B cell (primary cell): Measurements from ENCODE around the gene ELAVL3. TPM values are rescaled to one million over a fixed set of nuclear protein-coding genes. Genes with fewer than 3 reads are reported as not detected.
"Not testable (repeated sequence)": the region's sequence is repeated elsewhere in the genome, so short reads cannot be mapped to it uniquely, and the experiment has no call there.

ENCODE experiments used
- ATAC-seq: fragments of 200-7000 bp; cut with Tn5 transposase; one replicate; pipeline ENCODE4 v1.10.0; 2021; ENCODE audit warnings: low read depth, mild to moderate bottlenecking, moderate number of reproducible peaks, moderate library complexity
- CTCF ChIA-PET: fragments of 350-600 bp; sonication (Branson Sonifier 250); formaldehyde crosslinking; loops from one replicate; lab custom pipeline; 2021; ENCODE audit warnings: antibody characterized with exemption, inconsistent platforms; lab: Charles Lee
- POLR2A ChIA-PET: fragments of 350-600 bp; sonication (Branson Sonifier 250); formaldehyde crosslinking; loops from one replicate; lab custom pipeline; 2021; ENCODE audit warnings: antibody characterized with exemption; lab: Charles Lee
- DNase-seq: peaks from one replicate; pipeline ENCODE4 v3.0.0; 2013
- H2AFZ ChIP-seq: 2 replicates; pipeline ENCODE4 v1.6.1; 2012; ENCODE audit warnings: mild to moderate bottlenecking, low read depth, low read length; ENCODE audit not compliant: insufficient read depth, poor library complexity, severe bottlenecking
- H3K27ac ChIP-seq, 2 donors: 1 replicate in 1 of 2; 2 replicates in 1 of 2; pipeline ENCODE4 v1.5.1; 2012 to 2013; ENCODE audit warnings: low read length in 2 of 2, mild to moderate bottlenecking in 2 of 2, moderate library complexity in 1 of 2
- H3K27me3 ChIP-seq, 4 experiments: fragments of 200-600 bp in 1 of 4; sonication (generic) in 1 of 4; replicated peaks in 1 of 4; 1 replicate in 2 of 4; 2 replicates in 2 of 4; pipeline versions ENCODE4 v1.6.1 to v1.7.0; 2013 to 2016; ENCODE audit warnings: low read length in 3 of 4, mild to moderate bottlenecking in 2 of 4, mixed read lengths in 1 of 4, moderate library complexity in 1 of 4; ENCODE audit not compliant: insufficient read depth in 4 of 4, control insufficient read depth in 3 of 4; ENCODE audit errors: control extremely low read depth in 1 of 4
- H3K36me3 ChIP-seq, 2 experiments: replicated peaks in 1 of 2; 1 replicate in 1 of 2; 2 replicates in 1 of 2; pipeline versions ENCODE4 v1.6.1 to v1.7.1; 2013; ENCODE audit warnings: low read length in 1 of 2; ENCODE audit not compliant: insufficient read depth in 2 of 2, control insufficient read depth in 1 of 2; ENCODE audit errors: control extremely low read depth in 1 of 2, extremely low read depth in 1 of 2
- H3K4me1 ChIP-seq, 2 donors: fragments of 200-600 bp in 1 of 2; sonication (generic) in 1 of 2; 1 replicate in 1 of 2; 2 replicates in 1 of 2; pipeline versions ENCODE4 v1.5.1 to v1.6.1; 2013 to 2017; ENCODE audit warnings: low read length in 2 of 2; ENCODE audit not compliant: control insufficient read depth in 2 of 2, insufficient read depth in 2 of 2
- H3K4me2 ChIP-seq: replicated peaks from 2 replicates; pipeline ENCODE3; 2012; ENCODE audit warnings: mild to moderate bottlenecking, low read depth, low read length; ENCODE audit not compliant: poor library complexity, severe bottlenecking
- H3K4me3 ChIP-seq, 5 experiments: fragments of 200-600 bp in 1 of 5; sonication (generic) in 1 of 5; 1 replicate in 3 of 5; 2 replicates in 2 of 5; pipeline versions ENCODE4 v1.5.1 to v1.7.0; 2011 to 2016; ENCODE audit warnings: low read length in 4 of 5, mild to moderate bottlenecking in 4 of 5, low read depth in 2 of 5, control low read depth in 1 of 5, moderate library complexity in 1 of 5; ENCODE audit not compliant: insufficient read depth in 1 of 5; ENCODE audit errors: control extremely low read depth in 1 of 5, extremely low read depth in 1 of 5
- H3K79me2 ChIP-seq: fragments of 200-600 bp; sonication (generic); one replicate; pipeline ENCODE4 v1.6.0; 2016; ENCODE audit warnings: low read length; ENCODE audit not compliant: control insufficient read depth, insufficient read depth
- H3K9ac ChIP-seq: fragments of 200-600 bp; sonication (generic); 2 replicates; pipeline ENCODE4 v1.6.1; 2017; ENCODE audit warnings: mild to moderate bottlenecking, low read length, moderate library complexity
- H3K9me3 ChIP-seq, 3 donors: one replicate each; pipeline versions ENCODE4 v1.6.1 to v1.7.1; 2013; ENCODE audit warnings: low read length in 2 of 3; ENCODE audit not compliant: control insufficient read depth in 2 of 3, insufficient read depth in 1 of 3; ENCODE audit errors: control extremely low read depth in 1 of 3
- H4K20me1 ChIP-seq: 2 replicates; pipeline ENCODE4 v1.6.0; 2012; ENCODE audit warnings: mild to moderate bottlenecking, low read length; ENCODE audit not compliant: insufficient read depth, control insufficient read depth, poor library complexity, severe bottlenecking
- H3K27ac Mint-ChIP-seq: one replicate; pipeline ENCODE4 v1.8.0; 2021; ENCODE audit warnings: mixed read lengths
- H3K27me3 Mint-ChIP-seq: one replicate; pipeline ENCODE4 v1.8.0; 2021; ENCODE audit warnings: mixed read lengths
- H3K4me1 Mint-ChIP-seq: one replicate; pipeline ENCODE4 v1.8.0; 2021; ENCODE audit warnings: mixed read lengths
- H3K4me3 Mint-ChIP-seq: one replicate; pipeline ENCODE4 v1.8.0; 2021; ENCODE audit warnings: mixed read lengths
- H3K9me3 Mint-ChIP-seq: one replicate; pipeline ENCODE4 v1.8.0; 2022; ENCODE audit warnings: mixed read lengths; ENCODE audit not compliant: insufficient read depth
- EZH2 ChIP-seq: IDR thresholded peaks from 2 replicates; pipeline ENCODE4 v1.6.1; 2012; ENCODE audit warnings: borderline replicate concordance, low read depth, mild to moderate bottlenecking, moderate library complexity, low read length; ENCODE audit not compliant: insufficient read depth, poor library complexity, severe bottlenecking
- WGBS: methylation state at CpG from one replicate; pipeline ENCODE4 v1.1.5; 2013; ENCODE audit warnings: missing lambda C conversion rate; ENCODE audit not compliant: insufficient coverage; 5-methylcytosine and 5-hydroxymethylcytosine counted together
- intact Hi-C: fragments of 100-400 bp; cut with micrococcal nuclease; formaldehyde crosslinking; loops from one replicate; pipeline ENCODE4 v1.10.0; 2022
- polyA plus RNA-seq: library from polyadenylated mRNA; depleted of rRNA; stranded (reverse); fragments of >200 nt; gene quantifications from 2 replicates; pipeline ENCODE4 v1.2.3, GENCODE V29; 2012
- total RNA-seq, 2 donors: library from RNA; stranded (reverse); fragments of 120-200 nt in 1 of 2; gene quantifications; 1 replicate in 1 of 2; 2 replicates in 1 of 2; pipeline versions ENCODE4 v1.2.3 to v1.2.4, GENCODE V29; 2013 to 2022
- TF ChIP-seq, protein P1 (sequence below): fragments of 200-600 bp; IDR thresholded peaks from one replicate; pipeline ENCODE4 v1.8.0; 2022; ENCODE audit warnings: antibody characterized with exemption, mild to moderate bottlenecking

Gene ELAVL3
- total and polyA plus RNA-seq, 2 donors (not counting 1 experiment from before 2014, with no cell fraction given) = 0.01 TPM; not detected in 1

DNA sequence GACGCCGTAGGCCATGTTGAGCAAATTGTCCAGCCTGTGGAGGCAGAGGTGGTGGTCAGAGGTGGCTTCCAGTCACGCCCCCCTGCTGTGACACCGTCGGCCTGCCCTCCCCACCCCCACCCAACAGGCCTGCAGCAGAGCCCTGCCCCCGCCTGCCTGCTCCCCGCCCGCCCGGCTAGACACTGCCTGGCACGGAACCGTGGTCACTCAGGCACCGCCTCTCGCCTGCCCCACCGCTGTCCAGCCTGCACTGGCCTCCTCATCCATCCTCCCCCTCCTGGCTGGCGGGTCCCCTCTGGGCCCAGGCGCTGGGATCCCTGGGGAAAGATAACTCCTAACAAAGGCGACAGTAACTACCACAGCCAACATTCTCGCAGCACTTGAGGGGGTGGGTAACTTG is 23.7 kb downstream of the ELAVL3 start:
- no peak overlapping the region for H3K4me2 ChIP-seq
- H3K4me3 Mint-ChIP-seq = no peak overlapping the region
- ChIA-PET CTCF (interaction anchor here (0.6 to 0.9 kb wide), 2 partner anchors 35 to 46 kb away, joined by 3 read pairs; no protein-coding TSS in a partner anchor), POLR2A (no interaction called here)
- WGBS = 48% methylated on average over 6 of the region's 18 CpGs
- TF ChIP-seq EZH2 = no peak
- TF ChIP-seq, protein P1, sequence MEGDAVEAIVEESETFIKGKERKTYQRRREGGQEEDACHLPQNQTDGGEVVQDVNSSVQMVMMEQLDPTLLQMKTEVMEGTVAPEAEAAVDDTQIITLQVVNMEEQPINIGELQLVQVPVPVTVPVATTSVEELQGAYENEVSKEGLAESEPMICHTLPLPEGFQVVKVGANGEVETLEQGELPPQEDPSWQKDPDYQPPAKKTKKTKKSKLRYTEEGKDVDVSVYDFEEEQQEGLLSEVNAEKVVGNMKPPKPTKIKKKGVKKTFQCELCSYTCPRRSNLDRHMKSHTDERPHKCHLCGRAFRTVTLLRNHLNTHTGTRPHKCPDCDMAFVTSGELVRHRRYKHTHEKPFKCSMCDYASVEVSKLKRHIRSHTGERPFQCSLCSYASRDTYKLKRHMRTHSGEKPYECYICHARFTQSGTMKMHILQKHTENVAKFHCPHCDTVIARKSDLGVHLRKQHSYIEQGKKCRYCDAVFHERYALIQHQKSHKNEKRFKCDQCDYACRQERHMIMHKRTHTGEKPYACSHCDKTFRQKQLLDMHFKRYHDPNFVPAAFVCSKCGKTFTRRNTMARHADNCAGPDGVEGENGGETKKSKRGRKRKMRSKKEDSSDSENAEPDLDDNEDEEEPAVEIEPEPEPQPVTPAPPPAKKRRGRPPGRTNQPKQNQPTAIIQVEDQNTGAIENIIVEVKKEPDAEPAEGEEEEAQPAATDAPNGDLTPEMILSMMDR = no peak
- no peaks in the 10 kb centered on the region for H3K79me2 ChIP-seq
- H3K27me3 ChIP-seq = peaks cover 0 to 11% (median 0%) of the 10 kb centered on the region in 4 experiments
- peaks cover 8% of the 10 kb centered on the region for H3K4me1 Mint-ChIP-seq
- no peak overlapping the region for H2AFZ ChIP-seq
- H3K27ac Mint-ChIP-seq = no peak overlapping the region
- DNase-seq = peak; percentile 4
- no peak overlapping the region for H3K27ac ChIP-seq
- ATAC-seq = no peak
- no peaks in the 10 kb centered on the region for H3K9me3 Mint-ChIP-seq
- no peaks in the 10 kb centered on the region for H4K20me1 ChIP-seq
- H3K4me3 ChIP-seq = no peak overlapping the region
- H3K9ac ChIP-seq = no peak overlapping the region
- peaks cover 0 to 3% of the 10 kb centered on the region in 2 donors for H3K4me1 ChIP-seq
- no peaks in the 10 kb centered on the region for H3K36me3 ChIP-seq
- intact Hi-C loops = no loop called here
- H3K9me3 ChIP-seq = peaks cover 0 to 4% (median 0%) of the 10 kb centered on the region in 3 donors
- no peaks in the 10 kb centered on the region for H3K27me3 Mint-ChIP-seq

DNA sequence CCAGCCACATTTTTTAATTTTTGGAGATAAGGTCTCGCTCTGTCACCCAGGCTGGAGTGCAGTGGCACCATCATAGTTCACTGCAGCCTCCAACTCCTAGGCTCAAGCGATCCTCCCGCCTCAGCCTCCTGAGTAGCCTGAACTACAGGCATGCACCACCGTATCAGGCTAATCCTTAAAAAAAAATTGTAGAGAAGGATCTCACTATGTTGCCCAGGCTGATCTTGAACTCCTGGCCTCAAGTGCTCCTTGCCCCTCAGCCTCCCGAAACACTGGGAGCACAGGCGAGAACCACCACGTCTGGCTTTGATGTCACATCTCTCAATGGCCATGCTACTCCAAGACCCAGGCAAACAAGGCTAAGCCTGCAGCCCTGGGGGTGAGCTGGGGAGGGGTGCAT is 24.2 kb downstream of the ELAVL3 start:
- ATAC-seq (no peak), DNase-seq (no peak)
- WGBS = 98% methylated on average over 4 of the region's 7 CpGs
- Histone ChIP-seq H3K79me2 (no peaks in the 10 kb centered on the region), H4K20me1 (no peaks in the 10 kb centered on the region), H3K27ac (no peak overlapping the region), H3K9ac (no peak overlapping the region), H2AFZ (no peak overlapping the region), H3K9me3 (peaks cover 0 to 4% (median 0%) of the 10 kb centered on the region in 3 donors), H3K4me3 (no peak overlapping the region), H3K4me2 (no peak overlapping the region), H3K4me1 (peaks cover 0 to 5% of the 10 kb centered on the region in 2 donors), H3K27me3 (peaks cover 0 to 11% (median 0%) of the 10 kb centered on the region in 4 experiments), H3K36me3 (no peaks in the 10 kb centered on the region)
- Mint-ChIP-seq H3K9me3 (no peaks in the 10 kb centered on the region), H3K27ac (no peak overlapping the region), H3K27me3 (no peaks in the 10 kb centered on the region), H3K4me3 (no peak overlapping the region), H3K4me1 (peaks cover 8% of the 10 kb centered on the region)
- intact Hi-C loops = no loop called here
- CTCF ChIA-PET = interaction anchor here (0.9 kb wide), 1 partner anchor 35 kb away, joined by 3 read pairs; no protein-coding TSS in a partner anchor
- no peak for TF ChIP-seq EZH2
- TF ChIP-seq, protein P1 = no peak
- POLR2A ChIA-PET = interaction anchor here (0.6 kb wide), 1 partner anchor 1216 kb away, joined by 6 read pairs; no protein-coding TSS in a partner anchor

DNA sequence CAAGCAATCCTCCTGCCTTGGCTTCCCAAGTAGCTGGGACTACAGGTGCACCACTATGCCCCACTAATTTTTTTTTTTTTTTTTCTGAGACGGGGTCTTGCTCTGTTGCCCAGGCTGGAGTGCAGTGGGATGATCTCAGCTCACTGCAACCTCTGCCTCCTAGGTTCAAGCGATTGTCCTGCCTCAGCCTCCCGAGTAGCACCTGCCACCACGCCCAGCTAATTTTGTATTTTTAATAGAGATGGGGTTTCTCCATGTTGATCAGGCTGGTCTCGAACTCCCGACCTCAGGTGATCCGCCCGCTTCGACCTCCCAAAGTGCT is 25.7 kb downstream of the ELAVL3 start:
- H3K4me3 Mint-ChIP-seq, H3K27ac Mint-ChIP-seq, H3K36me3 ChIP-seq, H3K4me3 ChIP-seq, H4K20me1 ChIP-seq, H3K4me1 ChIP-seq, H3K27me3 ChIP-seq, H3K27me3 Mint-ChIP-seq, H3K27ac ChIP-seq, H3K4me1 Mint-ChIP-seq, intact Hi-C loops, H3K4me2 ChIP-seq, H3K9ac ChIP-seq, DNase-seq, H3K9me3 Mint-ChIP-seq, H3K9me3 ChIP-seq, POLR2A ChIA-PET, H3K79me2 ChIP-seq, ATAC-seq, H2AFZ ChIP-seq: not testable (repeated sequence)
- CTCF ChIA-PET = interaction anchor here (0.7 kb wide), 2 partner anchors 156 to 566 kb away, joined by 3 read pairs; no protein-coding TSS in a partner anchor
- 92% methylated on average over 4 of the region's 9 CpGs for WGBS
